ENCODE measurements around the gene SEMA4D. TPM values are rescaled to one million over a fixed set of nuclear protein-coding genes. Genes with fewer than 3 reads are reported as not detected.

The SEMA4D gene
- total RNA-seq, 2 experiments from 2014 or later: 283 to 295 TPM

- CTCF ChIA-PET: no interaction called here
- POLR2A ChIA-PET: no interaction called here
Measured at GRCh38 chr9:89446261-89446960, 51.5 kb downstream of the SEMA4D start.

GRCh38 chr9:89445801-89446251 lies 52.1 kb downstream of the SEMA4D start:
- POLR2A ChIA-PET: interaction anchor here (1.7 kb wide), 1 partner anchor 16 kb away, joined by 5 read pairs; no protein-coding TSS in a partner anchor
- CTCF ChIA-PET: interaction anchor here (0.9 to 1.3 kb wide), 3 partner anchors 12 to 103 kb away, joined by 3 to 6 read pairs (median 4); no protein-coding TSS in a partner anchor

GRCh38 chr9:89444925-89445765 lies 52.8 kb downstream of the SEMA4D start:
- ChIA-PET CTCF (interaction anchor here (0.6 to 2.4 kb wide), 6 partner anchors 11 to 104 kb away, joined by 3 to 7 read pairs (median 4); no protein-coding TSS in a partner anchor), POLR2A (interaction anchor here (1.0 to 1.7 kb wide), 2 partner anchors 16 to 18 kb away, joined by 3 to 5 read pairs; no protein-coding TSS in a partner anchor)

- CTCF ChIA-PET: interaction anchor here (1.0 to 2.4 kb wide), 3 partner anchors 12 to 34 kb away, joined by 3 to 7 read pairs (median 4); no protein-coding TSS in a partner anchor
- POLR2A ChIA-PET: interaction anchor here (1.0 to 1.7 kb wide), 2 partner anchors 15 to 17 kb away, joined by 3 to 5 read pairs; no protein-coding TSS in a partner anchor
Measured at GRCh38 chr9:89444274-89444673, 53.6 kb downstream of the SEMA4D start.

- CTCF ChIA-PET: interaction anchor here (1.0 to 4.3 kb wide), 3 partner anchors 13 to 33 kb away, joined by 3 to 22 read pairs (median 7); no protein-coding TSS in a partner anchor
- POLR2A ChIA-PET: no interaction called here
Measured at GRCh38 chr9:89442981-89443814, 54.7 kb downstream of the SEMA4D start.

DNA sequence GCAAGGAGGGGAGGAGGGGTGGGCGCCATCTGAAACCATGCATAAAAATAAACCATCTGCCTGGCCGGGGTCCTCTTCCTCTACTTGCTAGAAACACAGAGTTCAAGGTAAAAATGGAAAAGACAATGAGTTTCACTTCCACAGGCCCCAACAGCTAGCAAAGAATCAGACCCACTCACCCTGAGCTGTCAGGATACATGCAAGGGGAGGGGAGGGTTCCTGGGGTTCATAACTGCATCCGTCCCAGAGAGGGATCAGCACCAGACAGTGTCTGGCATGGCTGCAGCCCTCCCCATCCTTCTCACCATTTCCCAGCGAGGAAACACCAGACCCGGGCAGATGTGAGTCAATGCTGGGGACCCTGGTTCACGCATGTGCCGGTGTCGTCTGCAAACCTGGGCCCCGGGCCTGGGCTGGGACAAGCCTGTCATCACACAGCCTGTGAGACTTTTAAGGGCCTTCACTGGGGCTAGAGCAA lies 55.4 kb downstream of the SEMA4D start:
- POLR2A ChIA-PET: no interaction called here
- CTCF ChIA-PET: interaction anchor here (1.4 to 4.3 kb wide), 2 partner anchors 13 to 14 kb away, joined by 3 to 22 read pairs; no protein-coding TSS in a partner anchor

- CTCF ChIA-PET: interaction anchor here (1.4 to 4.3 kb wide), 2 partner anchors 13 to 14 kb away, joined by 3 to 22 read pairs; no protein-coding TSS in a partner anchor
- POLR2A ChIA-PET: no interaction called here
Measured at GRCh38 chr9:89441986-89442385, 55.9 kb downstream of the SEMA4D start.

DNA sequence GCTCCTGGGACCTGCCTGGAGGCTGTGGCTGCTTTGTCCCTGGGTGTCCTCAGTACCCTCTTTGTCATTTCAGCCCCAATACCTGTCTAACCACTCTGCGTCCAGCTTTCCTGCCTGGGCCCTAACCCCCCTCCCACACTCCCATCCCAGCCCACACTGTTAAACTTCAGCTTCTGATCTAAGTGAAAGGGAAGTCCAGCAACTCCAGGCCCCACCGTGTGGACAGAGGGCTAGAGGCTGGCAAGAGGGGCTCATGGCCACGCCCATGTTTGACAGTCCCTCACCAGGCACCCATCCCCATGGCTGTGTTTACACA lies 56.3 kb downstream of the SEMA4D start:
- ChIA-PET CTCF (interaction anchor here (1.3 to 4.3 kb wide), 4 partner anchors 12 to 31 kb away, joined by 3 to 22 read pairs (median 4); no protein-coding TSS in a partner anchor), POLR2A (no interaction called here)

DNA sequence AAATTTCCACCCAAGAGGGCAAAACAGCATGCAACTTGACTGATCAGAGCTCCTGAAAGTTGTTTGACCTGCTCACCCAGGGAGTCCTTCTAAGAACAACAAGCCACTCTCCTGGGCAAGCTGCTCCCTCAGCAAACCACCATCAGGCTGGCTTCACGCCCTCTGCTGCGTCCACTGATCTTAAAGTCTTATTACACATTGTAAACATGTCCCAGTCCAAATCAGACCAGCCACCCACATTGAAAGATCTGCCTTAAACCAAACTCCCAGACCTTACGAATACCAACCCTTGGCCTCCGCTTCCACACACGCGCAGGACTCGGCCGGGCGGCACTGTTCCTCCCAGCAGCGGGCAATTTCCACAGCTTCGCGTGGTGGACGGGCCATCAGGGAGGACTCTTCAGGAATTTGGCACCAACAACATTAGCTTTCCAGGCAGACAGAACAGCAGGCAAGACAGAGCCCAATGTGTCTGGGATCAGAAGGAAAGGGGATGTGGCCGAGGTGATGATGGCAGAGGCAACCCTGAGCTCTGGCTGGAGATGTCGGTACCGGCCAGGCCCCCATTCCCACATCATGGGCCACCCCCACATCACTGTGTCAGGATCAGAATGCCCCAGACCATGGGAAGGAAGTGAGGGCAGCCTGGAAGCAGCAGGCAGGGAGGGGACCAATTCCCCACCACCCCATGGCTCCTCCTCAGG lies 56.8 kb downstream of the SEMA4D start:
- POLR2A ChIA-PET: no interaction called here
- CTCF ChIA-PET: interaction anchor here (1.3 to 4.3 kb wide), 5 partner anchors 12 to 108 kb away, joined by 3 to 22 read pairs (median 5); no protein-coding TSS in a partner anchor

- CTCF ChIA-PET: interaction anchor here (1.3 to 4.3 kb wide), 4 partner anchors 11 to 108 kb away, joined by 3 to 22 read pairs (median 6); no protein-coding TSS in a partner anchor
- POLR2A ChIA-PET: interaction anchor here (0.8 kb wide), 1 partner anchor 11 kb away, joined by 3 read pairs; no protein-coding TSS in a partner anchor
Measured at GRCh38 chr9:89440548-89440947, 57.4 kb downstream of the SEMA4D start.

- ChIA-PET POLR2A (interaction anchor here (0.8 kb wide), 1 partner anchor 11 kb away, joined by 3 read pairs; no protein-coding TSS in a partner anchor), CTCF (interaction anchor here (2.1 to 4.3 kb wide), 3 partner anchors 11 to 109 kb away, joined by 5 to 22 read pairs (median 7); no protein-coding TSS in a partner anchor)
Measured at GRCh38 chr9:89440046-89440445, 57.9 kb downstream of the SEMA4D start.

GRCh38 chr9:89439571-89439970 lies 58.3 kb downstream of the SEMA4D start:
- ChIA-PET POLR2A (no interaction called here), CTCF (interaction anchor here (2.1 to 4.3 kb wide), 3 partner anchors 10 to 109 kb away, joined by 5 to 22 read pairs (median 7); no protein-coding TSS in a partner anchor)

DNA sequence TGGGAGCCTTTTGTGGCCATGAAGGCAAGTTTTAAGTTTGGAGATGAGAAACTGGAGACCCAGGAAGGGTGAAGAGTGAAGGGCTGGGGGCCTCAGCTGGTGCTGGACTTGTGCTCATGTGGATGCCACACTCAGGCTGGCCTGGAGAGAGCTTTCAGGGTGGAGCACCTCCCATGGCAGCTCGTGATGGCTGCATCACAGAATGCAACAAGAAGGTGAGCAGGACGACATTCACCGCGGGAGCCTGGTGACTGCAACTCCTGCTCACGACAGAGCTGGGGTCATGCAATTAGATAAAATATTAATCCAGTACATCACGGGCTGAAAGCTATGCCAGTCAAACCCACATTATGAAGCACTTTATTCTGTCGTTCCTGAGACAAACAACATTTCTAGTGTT lies 59.7 kb downstream of the SEMA4D start:
- CTCF ChIA-PET: interaction anchor here (2.1 kb wide), 1 partner anchor 9 kb away, joined by 12 read pairs; no protein-coding TSS in a partner anchor
- POLR2A ChIA-PET: no interaction called here

DNA sequence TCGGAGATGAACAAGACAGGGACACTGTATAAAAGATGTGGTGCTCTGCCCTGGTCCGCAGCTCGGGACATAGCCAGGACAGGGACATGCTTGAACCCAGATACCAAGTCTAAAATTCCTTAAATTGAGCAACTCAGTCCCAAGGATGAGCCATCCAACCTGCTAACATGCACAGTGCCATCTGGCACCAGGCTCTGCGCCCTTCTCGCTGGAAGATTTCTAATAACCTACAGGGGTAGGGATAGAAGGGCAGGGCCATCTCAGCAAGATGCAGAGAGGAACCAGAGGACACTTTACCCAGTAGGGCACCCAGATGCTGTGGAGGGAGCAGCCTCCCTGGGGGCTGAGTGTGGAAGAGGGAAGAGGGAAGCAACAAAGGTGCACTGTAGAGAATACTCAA lies 60.1 kb downstream of the SEMA4D start:
- POLR2A ChIA-PET: no interaction called here
- CTCF ChIA-PET: interaction anchor here (2.1 kb wide), 1 partner anchor 9 kb away, joined by 12 read pairs; no protein-coding TSS in a partner anchor

- ChIA-PET POLR2A (interaction anchor here (0.8 kb wide), 1 partner anchor 42 kb away, joined by 3 read pairs; no protein-coding TSS in a partner anchor), CTCF (interaction anchor here (0.7 to 2.1 kb wide), 2 partner anchors 8 to 25 kb away, joined by 3 to 12 read pairs; no protein-coding TSS in a partner anchor)
Measured at GRCh38 chr9:89436963-89437625, 60.8 kb downstream of the SEMA4D start.

DNA sequence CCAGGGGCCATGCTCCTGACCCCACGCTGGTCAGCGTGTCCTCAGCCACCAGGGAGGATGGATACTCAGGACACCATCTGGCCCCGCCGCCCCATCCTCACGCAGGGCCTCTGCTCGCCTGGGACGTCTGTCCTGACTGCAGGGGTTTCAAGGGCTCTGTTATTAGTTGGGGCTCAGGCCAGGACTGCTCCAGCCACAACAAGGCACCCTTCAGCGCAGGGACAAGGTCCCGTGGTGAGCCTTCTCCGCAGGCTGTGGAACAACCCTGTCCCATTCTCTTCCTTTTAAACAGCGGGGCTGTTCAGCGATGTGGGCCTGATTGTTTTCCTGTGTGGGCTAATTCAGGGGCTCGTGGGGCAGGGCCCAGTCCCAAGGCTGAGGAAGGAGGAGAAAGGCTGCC lies 61.6 kb downstream of the SEMA4D start:
- CTCF ChIA-PET: interaction anchor here (0.6 to 1.5 kb wide), 2 partner anchors 12 to 35 kb away, joined by 3 read pairs; no protein-coding TSS in a partner anchor
- POLR2A ChIA-PET: no interaction called here

All from activated CD8-positive, alpha-beta memory T cell treated with anti-CD3 and anti-CD28 coated beads for 36 hours (primary cell).